K562 (cell line): ENCODE results near the gene KMT2E. TPM values are rescaled to one million over a fixed set of nuclear protein-coding genes. Genes with fewer than 3 reads are reported as not detected.

Experiments used
- ATAC-seq: fragments of 200-7000 bp; cut with Tn5 transposase; 3 replicates; pipeline ENCODE4 v1.9.1; 2020; ENCODE audit warnings: moderate library complexity
- BruUV-seq: library from RNA; stranded (reverse); fragments of 400-500 nt; replicated peaks from 2 replicates; lab custom pipeline; 2021; lab: Mats Ljungman, UMichigan
- CTCF ChIA-PET: fragments of 300-600 bp; formaldehyde crosslinking; extraction: SDS; loops from one replicate; lab custom pipeline; 2021; ENCODE audit warnings: low intra/inter-chr PET ratio; lab: Yijun Ruan, JAX
- POLR2A ChIA-PET: fragments of 300-600, 350-650 bp; sonication (Branson Sonifier 250); formaldehyde crosslinking; extraction: SDS; loops from one replicate; lab custom pipeline; 2021; ENCODE audit warnings: antibody characterized with exemption, inconsistent platforms; lab: Yijun Ruan, JAX
- DNase-seq, 4 experiments: peaks; one replicate each; pipeline versions ENCODE4 v3.0.0 to v3.0.0-alpha.2; 2011 to 2018; ENCODE audit warnings: low spot score in 3 of 4, mixed read lengths in 3 of 4; ENCODE audit errors: extremely low read depth in 1 of 4
- FAIRE-seq: peaks from 2 replicates; lab custom pipeline; 2011; peaks lifted over from hg19 to GRCh38; lab: Jason Lieb, UNC
- H2AFZ ChIP-seq: 2 replicates; pipeline ENCODE4 v1.6.0; 2011; ENCODE audit warnings: low read depth, low read length, control low read depth, inconsistent platforms
- H3K27ac ChIP-seq: fragments of 200-600 bp; 3 replicates; pipeline ENCODE4 v1.8.0; 2011; ENCODE audit warnings: low read depth, mild to moderate bottlenecking, control low read depth, inconsistent platforms, low read length, moderate library complexity, mixed read lengths; ENCODE audit errors: extremely low read depth
- H3K27me3 ChIP-seq, 2 experiments: fragments of 300-600 bp in 1 of 2; 2 replicates in 1 of 2; 3 replicates in 1 of 2; pipeline versions ENCODE4 v1.6.0 to v1.8.0; 2011; ENCODE audit warnings: inconsistent platforms in 2 of 2, low read length in 2 of 2, mild to moderate bottlenecking in 1 of 2, mixed read lengths in 1 of 2, moderate library complexity in 1 of 2; ENCODE audit not compliant: control insufficient read depth in 2 of 2, insufficient read depth in 2 of 2
- H3K36me3 ChIP-seq: fragments of 300-600 bp; 3 replicates; pipeline ENCODE4 v1.8.0; 2011; ENCODE audit warnings: mild to moderate bottlenecking, low read length, inconsistent platforms; ENCODE audit not compliant: control insufficient read depth, insufficient read depth
- H3K4me1 ChIP-seq, 2 experiments: fragments of 200-600 bp in 1 of 2; replicated peaks in 1 of 2; 2 replicates in 1 of 2; 3 replicates in 1 of 2; pipeline versions ENCODE4 v1.5.1 to v1.8.0; 2011; ENCODE audit warnings: inconsistent platforms in 2 of 2, low read length in 2 of 2, mild to moderate bottlenecking in 1 of 2, mixed read lengths in 1 of 2, moderate library complexity in 1 of 2; ENCODE audit not compliant: control insufficient read depth in 2 of 2, insufficient read depth in 2 of 2
- H3K4me2 ChIP-seq: 2 replicates; pipeline ENCODE4 v1.6.1; 2011; ENCODE audit warnings: low read length, control low read depth, inconsistent platforms, mixed read lengths; ENCODE audit not compliant: insufficient read depth
- H3K4me3 ChIP-seq: fragments of 200-600 bp; sonication (generic), shearing (Covaris generic); 2 replicates; pipeline ENCODE4 v1.5.1; 2016; ENCODE audit warnings: control low read depth, inconsistent platforms
- H3K79me2 ChIP-seq: fragments of 200-600 bp; 3 replicates; pipeline ENCODE4 v1.8.0; 2011; ENCODE audit warnings: low read length, inconsistent platforms; ENCODE audit not compliant: control insufficient read depth, insufficient read depth
- H3K9ac ChIP-seq, 2 experiments: 2 replicates each; pipeline versions ENCODE4 v1.6.0 to v1.6.1; 2011; ENCODE audit warnings: low read depth in 2 of 2, low read length in 2 of 2, control low read depth in 1 of 2, inconsistent platforms in 1 of 2, mild to moderate bottlenecking in 1 of 2, mixed read lengths in 1 of 2; ENCODE audit not compliant: insufficient read depth in 1 of 2
- H3K9me1 ChIP-seq: one replicate; pipeline ENCODE4 v1.6.0; 2011; ENCODE audit warnings: inconsistent platforms, mild to moderate bottlenecking, low read length, moderate library complexity; ENCODE audit not compliant: control insufficient read depth, insufficient read depth
- H3K9me3 ChIP-seq: replicated peaks from 2 replicates; pipeline ENCODE4 v1.5.1; 2011; ENCODE audit warnings: low read depth, low read length, inconsistent platforms; ENCODE audit not compliant: control insufficient read depth, insufficient read depth
- H4K20me1 ChIP-seq: replicated peaks from 2 replicates; pipeline ENCODE4 v1.6.1; 2011; ENCODE audit warnings: low read length, inconsistent platforms, mixed read lengths; ENCODE audit not compliant: control insufficient read depth, insufficient read depth
- BCOR ChIP-seq: fragments of 450-650 bp; IDR thresholded peaks from 2 replicates; pipeline ENCODE4 v1.6.1; 2016
- FUS ChIP-seq: fragments of 200-400 bp; formaldehyde crosslinking; optimal IDR thresholded peaks from 2 replicates; pipeline ENCODE3; 2017; ENCODE audit warnings: low read depth, low read length
- MAFG ChIP-seq: fragments of 450-650 bp; conservative IDR thresholded peaks from 2 replicates; pipeline ENCODE4 v1.6.1; 2016; ENCODE audit warnings: missing genetic modification characterization, missing compliant biosample characterization
- MGA ChIP-seq: fragments of 450-650 bp; IDR thresholded peaks from 2 replicates; pipeline ENCODE4 v1.6.1; 2016; ENCODE audit warnings: mild to moderate bottlenecking, moderate library complexity
- NELFE ChIP-seq: IDR thresholded peaks from 2 replicates; pipeline ENCODE4 v1.6.1; 2011; ENCODE audit warnings: mild to moderate bottlenecking; ENCODE audit not compliant: insufficient read depth, insufficient read length
- SFPQ ChIP-seq: fragments of 200-400 bp; formaldehyde crosslinking; IDR thresholded peaks from 2 replicates; pipeline ENCODE4 v1.6.1; 2017; ENCODE audit warnings: mild to moderate bottlenecking, low read depth, low read length, moderate library complexity
- ZNF76 ChIP-seq: fragments of 250-450 bp; sonication (Bioruptor Pico); IDR thresholded peaks from 2 replicates; pipeline ENCODE4 v1.4.0; 2020; ENCODE audit warnings: mild to moderate bottlenecking, moderate library complexity, borderline replicate concordance
- WGBS: fragments of 100-300 bp; shearing (Covaris generic); methylation state at CpG from one replicate; pipeline ENCODE4 v1.1.6; 2016; ENCODE audit warnings: low coverage, mixed read lengths; ENCODE audit not compliant: insufficient coverage; ENCODE audit errors: missing lambda C conversion rate; 5-methylcytosine and 5-hydroxymethylcytosine counted together
- in situ Hi-C: fragments of 300-500 bp; cut with MboI; formaldehyde crosslinking; loops from 4 replicates; pipeline ENCODE4 v1.15.0; 2018; ENCODE audit warnings: inconsistent platforms, mixed read lengths
- intact Hi-C: fragments of 100-400 bp; cut with micrococcal nuclease; formaldehyde crosslinking; loops from 2 replicates; pipeline ENCODE4 v1.14.2; 2022
- polyA plus RNA-seq, 8 experiments: library from polyadenylated mRNA; depleted of rRNA in 4 of 8; stranded (reverse) in 5 of 8; unstranded in 3 of 8; fragments of >200 nt; fragmentation: Nextera tagmentation in 2 of 8; fragmentation: Illumina TruSeq in 1 of 8; extraction: Ambion mirVana in 2 of 8; extraction: Trizol in 1 of 8; gene quantifications; 2 replicates each; pipeline versions ENCODE4 v1.2.1 to v1.2.3, GENCODE V29; 2011 to 2014; ENCODE audit warnings: inconsistent platforms in 1 of 8, missing spikeins in 1 of 8
- total RNA-seq, 7 experiments: library from RNA; depleted of rRNA in 6 of 7; stranded (reverse); fragments of >200 nt in 6 of 7; fragmentation: Illumina TruSeq in 2 of 7; extraction: Trizol in 2 of 7; gene quantifications; 2 replicates each; pipeline versions ENCODE4 v1.2.1 to v1.2.3, GENCODE V29; 2011 to 2021; ENCODE audit warnings: low replicate concordance in 1 of 7
- TF ChIP-seq, protein P1 (sequence below): fragments of 250-450 bp; sonication (Bioruptor Pico); IDR thresholded peaks from 2 replicates; pipeline ENCODE4 v1.8.0; 2021; ENCODE audit warnings: moderate library complexity, mild to moderate bottlenecking, inconsistent platforms

KMT2E gene
- total and polyA plus RNA-seq, 9 of the 15 experiments (the other 6 are each of a cell fraction or from before 2014, with no cell fraction given), result 8.9 to 55.3 (median 38.1) TPM

GRCh38 chr7:105013221-105013815 lies 687 bp upstream of the KMT2E start:
- H2AFZ ChIP-seq, result peak overlapping the region; percentile 73
- peak overlapping the region; percentile 95 for H3K4me2 ChIP-seq
- H3K9me1 ChIP-seq, result no peaks in the 10 kb centered on the region
- peak; percentile 69 for ATAC-seq
- peaks cover 30% of the 10 kb centered on the region for H3K36me3 ChIP-seq
- BruUV-seq, result no TSS peak
- H3K4me1 ChIP-seq, result peaks cover 17 to 30% of the 10 kb centered on the region in 2 experiments
- intact Hi-C loops (loop anchor here (1.0 to 10.0 kb wide), 3 partner anchors 29 to 511 kb away; partner anchors contain the start of genes PUS7 and SRPK2), in situ Hi-C loops (no loop called here)
- ChIA-PET CTCF (no interaction called here), POLR2A (interaction anchor here (0.5 to 7.3 kb wide), 25 partner anchors 10 to 426 kb away, joined by 3 to 144 read pairs (median 5); no protein-coding TSS in a partner anchor)
- no peaks in the 10 kb centered on the region for H3K27me3 ChIP-seq
- DNase-seq, result peak; percentile 91 to 97 (median 94)
- 2% methylated on average over 35 of the region's 39 CpGs for WGBS
- no peaks in the 10 kb centered on the region for H3K9me3 ChIP-seq
- peaks cover 34% of the 10 kb centered on the region for H4K20me1 ChIP-seq
- peak overlapping the region; percentile 100 for H3K9ac ChIP-seq
- H3K4me3 ChIP-seq, result peak overlapping the region; percentile 78
- peak overlapping the region; percentile 98 for H3K27ac ChIP-seq
- FAIRE-seq, result no peak
- H3K79me2 ChIP-seq, result peaks cover 95% of the 10 kb centered on the region
- TF ChIP-seq, protein P1, sequence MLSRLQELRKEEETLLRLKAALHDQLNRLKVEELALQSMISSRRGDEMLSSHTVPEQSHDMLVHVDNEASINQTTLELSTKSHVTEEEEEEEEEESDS (CRISPR knock-in tag), result no peak
- TF ChIP-seq MGA (no peak), ZNF76 (CRISPR knock-in tag) (no peak), FUS (no peak), MAFG (no peak), NELFE (no peak), BCOR (peak; percentile 90; the same call in 1 of the 2 replicates), SFPQ (no peak)
